GM21529 (cell line): ENCODE data around the gene SNAI1.

Experiments
- ATAC-seq: cut with Tn5 transposase; IDR thresholded peaks from one replicate; pipeline ENCODE4 v1.9.1; 2021; ENCODE audit not compliant: unreplicated experiment

SNAI1 gene

DNA sequence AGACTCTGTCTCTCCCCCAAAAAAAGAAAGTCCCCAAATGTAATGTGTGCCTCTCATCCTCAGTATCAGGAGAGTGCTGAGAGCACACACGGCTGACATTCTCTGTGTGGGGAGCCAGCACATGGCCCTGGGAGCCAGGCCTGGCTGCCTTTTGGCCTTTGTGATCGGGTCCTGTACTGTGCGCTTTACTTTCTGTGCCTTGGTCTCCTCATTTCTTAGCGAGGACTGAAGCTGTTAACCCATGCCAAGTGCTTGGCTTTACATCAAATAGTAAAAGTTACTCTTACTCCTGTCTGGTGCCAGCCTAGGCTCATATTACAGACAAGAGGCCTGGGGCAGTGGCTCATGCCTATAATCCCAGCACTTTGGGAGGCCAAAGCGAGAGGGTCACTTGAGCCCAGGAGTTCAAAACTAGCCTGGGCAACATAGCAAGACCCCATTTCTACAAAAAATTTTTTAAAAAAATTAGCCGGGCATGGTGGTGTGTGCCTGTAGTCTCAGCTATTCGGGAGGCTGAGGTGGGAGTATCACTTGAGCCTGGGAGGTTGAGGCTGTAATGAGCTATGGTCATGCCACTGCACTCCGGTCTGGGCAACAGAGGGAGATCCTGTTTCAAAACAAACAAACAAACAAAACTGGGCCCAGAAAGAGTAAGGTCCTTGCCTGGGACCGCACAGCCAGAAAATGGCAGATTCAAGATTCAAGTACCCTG is 50.3 kb downstream of the SNAI1 start:
- no peak for ATAC-seq

DNA sequence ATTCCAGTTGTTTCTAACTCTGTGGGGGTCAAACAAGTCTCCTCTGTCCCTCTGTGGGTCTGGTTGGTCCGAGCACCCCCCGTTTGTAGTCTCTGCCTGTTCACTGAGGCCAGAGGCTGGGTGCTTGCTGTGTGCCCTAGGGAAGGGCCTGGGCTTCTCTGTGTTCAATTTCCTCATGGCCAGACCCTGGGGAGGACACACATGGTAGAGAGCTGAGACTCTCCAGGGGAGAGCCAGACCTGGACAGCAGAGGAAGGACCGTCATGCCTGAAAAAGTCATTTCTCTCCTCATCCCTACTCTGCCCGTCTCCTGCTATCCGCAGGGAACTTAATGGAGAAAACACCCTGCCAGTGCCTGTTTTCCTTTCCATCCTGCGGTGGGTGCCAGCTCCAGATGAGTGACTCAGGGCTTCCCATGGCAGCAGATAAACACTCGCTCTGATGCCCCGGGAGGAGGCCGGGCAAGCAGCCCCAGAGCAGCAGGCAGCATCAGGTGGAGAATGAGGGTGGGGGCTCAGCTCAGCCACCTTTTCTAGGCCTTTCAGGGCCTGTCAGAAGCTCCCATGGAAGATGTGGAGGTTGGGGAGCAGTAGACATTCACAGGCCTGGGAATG is 51.9 kb downstream of the SNAI1 start:
- no peak for ATAC-seq

DNA sequence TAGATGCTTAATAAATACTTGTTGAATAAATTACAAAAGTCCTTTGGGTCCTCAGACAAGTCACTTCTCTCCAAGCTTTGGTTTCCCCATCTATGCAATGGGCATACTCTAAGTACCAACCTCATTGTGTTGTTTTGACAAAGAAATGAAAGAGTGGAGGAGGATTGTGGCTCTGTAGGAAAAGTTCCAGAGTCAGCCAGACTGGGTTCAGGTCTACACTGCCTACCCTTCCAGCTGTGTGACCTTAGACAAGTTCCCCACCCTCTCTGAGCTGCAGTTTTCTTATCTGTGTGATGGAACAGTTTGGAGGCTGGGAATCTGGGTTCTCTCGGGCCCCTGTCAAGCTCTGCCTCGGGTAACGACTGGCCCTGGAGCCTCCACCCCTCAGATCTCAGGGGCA is 53.9 kb downstream of the SNAI1 start:
- ATAC-seq = no peak

DNA sequence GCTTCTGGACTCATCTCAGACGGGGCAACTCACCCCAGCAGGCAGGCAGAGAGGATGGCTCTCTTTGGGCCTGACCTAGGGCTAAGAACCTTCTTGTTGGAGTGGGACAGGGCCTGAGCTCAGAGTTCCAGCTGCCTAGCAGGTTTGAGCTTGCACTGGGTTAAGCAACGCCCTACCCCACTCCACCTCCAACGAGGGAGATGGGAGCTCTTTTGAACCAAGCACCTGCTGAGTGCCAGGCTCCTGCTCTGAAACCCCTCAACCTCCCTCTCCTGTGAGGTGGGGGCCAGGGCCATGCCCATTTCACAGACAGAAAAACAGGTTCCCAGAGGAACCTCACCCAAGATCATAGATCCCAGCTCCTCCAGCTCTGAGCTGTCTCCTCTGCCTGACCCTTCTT is 54.3 kb downstream of the SNAI1 start:
- no peak for ATAC-seq

DNA sequence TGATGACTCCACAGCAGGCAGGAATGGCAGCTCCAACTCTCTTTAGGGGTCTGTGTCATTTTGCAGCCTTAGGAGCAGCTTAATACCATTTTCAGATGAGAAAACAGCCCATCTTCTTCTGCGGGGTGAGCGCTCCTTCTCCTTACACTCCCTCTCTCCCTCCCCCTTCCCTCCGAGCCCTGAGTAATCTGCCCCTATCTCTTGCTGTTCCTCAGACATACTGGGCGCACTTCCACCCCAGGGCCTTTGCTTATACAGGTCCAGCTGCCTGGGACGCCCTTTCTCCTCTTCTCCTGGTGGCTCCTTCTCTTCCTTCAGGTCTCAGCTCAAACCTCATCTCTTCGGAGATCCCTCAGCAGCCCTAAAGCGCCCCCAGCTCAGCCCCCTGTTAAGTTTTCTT is 54.8 kb downstream of the SNAI1 start:
- ATAC-seq = no peak

DNA sequence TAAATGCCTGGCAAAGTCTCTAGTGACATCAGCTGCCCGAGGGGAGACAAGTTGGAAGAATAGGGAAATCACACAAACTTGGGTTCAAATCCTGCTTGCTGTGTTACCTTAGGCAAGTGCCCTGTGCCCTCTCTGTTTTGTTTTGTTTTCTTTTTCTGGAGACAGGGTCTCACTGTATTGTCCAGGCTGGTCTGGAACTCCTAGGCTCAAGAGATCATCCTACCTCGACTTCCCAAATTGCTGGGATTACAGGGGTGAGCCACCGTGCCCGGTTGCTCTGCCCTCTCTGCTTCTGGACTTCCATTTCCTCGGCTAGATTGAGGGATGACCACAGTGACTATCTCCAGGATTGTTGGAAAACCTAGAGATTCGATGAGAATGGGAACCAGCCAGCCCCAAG is 55.4 kb downstream of the SNAI1 start:
- no peak for ATAC-seq
